Gastrocnemius medialis (tissue), 4 donors: ENCODE results near the gene TMEM247. TPM values are rescaled to one million over a fixed set of nuclear protein-coding genes. Genes with fewer than 3 reads are reported as not detected.

Experiments
- ATAC-seq, 2 donors: fragments of 150-250 bp; one replicate each; pipeline ENCODE4 v1.9.1; 2016
- DNase-seq, 2 donors: peaks; one replicate each; pipeline ENCODE4 v3.0.0-alpha.2; 2019
- H3K27ac ChIP-seq, 4 donors: fragments of 200-600 bp; sonication (generic); 1 replicate in 1 of 4; 2 replicates in 3 of 4; pipeline ENCODE4 v1.5.1; 2016 to 2018; ENCODE audit warnings: mild to moderate bottlenecking in 2 of 4, moderate library complexity in 1 of 4
- H3K27me3 ChIP-seq, 3 donors: fragments of 200-600 bp; sonication (generic) in 2 of 3; 1 replicate in 1 of 3; 2 replicates in 2 of 3; pipeline versions ENCODE4 v1.5.1 to v1.6.0; 2016 to 2019; ENCODE audit warnings: mild to moderate bottlenecking in 1 of 3, moderate library complexity in 1 of 3
- H3K36me3 ChIP-seq, 2 donors: fragments of 200-600 bp; sonication (generic) in 1 of 2; one replicate each; pipeline ENCODE4 v1.5.1; 2017 to 2018
- H3K4me1 ChIP-seq, 2 donors: fragments of 200-600 bp; sonication (generic) in 1 of 2; one replicate each; pipeline ENCODE4 v1.5.1; 2016 to 2017; ENCODE audit warnings: mild to moderate bottlenecking in 2 of 2
- H3K4me3 ChIP-seq, 4 donors: fragments of 200-600 bp; sonication (generic) in 3 of 4; 1 replicate in 1 of 4; 2 replicates in 3 of 4; pipeline ENCODE4 v1.5.1; 2016 to 2019; ENCODE audit warnings: mild to moderate bottlenecking in 2 of 4
- H3K9me3 ChIP-seq, 3 donors: fragments of 200-600 bp; sonication (generic) in 2 of 3; 1 replicate in 1 of 3; 2 replicates in 2 of 3; pipeline ENCODE4 v1.5.1; 2016 to 2019
- CTCF ChIP-seq, 5 experiments: fragments of 450-650 bp in 3 of 5; fragments of 200-600 bp in 2 of 5; sonication (generic) in 2 of 5; IDR thresholded peaks in 4 of 5; conservative IDR thresholded peaks in 1 of 5; 1 replicate in 4 of 5; 2 replicates in 1 of 5; pipeline ENCODE4 v1.5.1; 2016 to 2019; ENCODE audit warnings: antibody characterized with exemption in 5 of 5, mild to moderate bottlenecking in 3 of 5, moderate library complexity in 3 of 5
- POLR2A ChIP-seq, 2 donors: fragments of 450-650 bp; IDR thresholded peaks; one replicate each; pipeline ENCODE4 v1.6.1; 2017; ENCODE audit warnings: antibody characterized with exemption in 2 of 2, mild to moderate bottlenecking in 2 of 2, moderate library complexity in 2 of 2
- in situ Hi-C, 4 donors: fragments of 200-750 bp; cut with MboI; loops; one replicate each; pipeline versions ENCODE4 v1.15.0 to v1.8.0; 2017; ENCODE audit warnings: low sequenced_read_pairs in 4 of 4
- intact Hi-C: fragments of 100-400 bp; cut with DNase I; formaldehyde crosslinking; loops from one replicate; pipeline ENCODE4 v1.15.1; 2023; ENCODE audit warnings: low total_unique reads
- total RNA-seq, 4 donors: library from RNA; depleted of rRNA; stranded (reverse); fragments of >200 nt; gene quantifications; one replicate each; pipeline versions ENCODE4 v1.1.0 to v1.2.3, GENCODE V29; 2016

Gene TMEM247
- total RNA-seq, 4 donors from 2014 or later, result not detected

DNA sequence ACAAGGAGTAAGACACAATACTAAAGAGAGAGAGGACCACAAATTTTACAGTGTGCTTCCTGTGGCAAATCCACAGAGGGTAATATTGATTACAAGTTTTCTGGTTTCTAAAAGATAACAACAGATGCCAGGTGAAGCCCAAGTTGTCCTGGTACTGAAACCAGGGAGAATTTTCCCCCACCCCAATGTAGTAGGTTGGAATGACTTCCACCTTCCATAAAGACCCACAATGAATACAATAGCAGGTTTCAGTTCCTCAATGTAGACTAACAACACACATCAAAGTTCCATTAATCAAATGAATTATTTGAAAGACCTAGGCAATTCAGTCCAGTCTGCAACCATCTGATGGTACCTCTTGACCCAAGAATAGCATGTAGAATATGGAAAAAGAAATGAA is 44.0 kb upstream of the TMEM247 start:
- no peak for DNase-seq
- in situ Hi-C loops (no loop called here), intact Hi-C loops (no loop called here)
- Histone ChIP-seq H3K27me3 (no peaks in the 10 kb centered on the region), H3K36me3 (no peaks in the 10 kb centered on the region), H3K4me3 (no peak overlapping the region), H3K27ac (no peak overlapping the region), H3K4me1 (no peaks in the 10 kb centered on the region), H3K9me3 (no peaks in the 10 kb centered on the region)
- no peak for ATAC-seq
- TF ChIP-seq CTCF (IDR thresholded peaks at IDR 0.05 in 4 of 5, conservative IDR thresholded peaks at IDR 0.05 in 1 of 5), result no peak
- no peak for TF ChIP-seq POLR2A (IDR thresholded peaks at IDR 0.05)

DNA sequence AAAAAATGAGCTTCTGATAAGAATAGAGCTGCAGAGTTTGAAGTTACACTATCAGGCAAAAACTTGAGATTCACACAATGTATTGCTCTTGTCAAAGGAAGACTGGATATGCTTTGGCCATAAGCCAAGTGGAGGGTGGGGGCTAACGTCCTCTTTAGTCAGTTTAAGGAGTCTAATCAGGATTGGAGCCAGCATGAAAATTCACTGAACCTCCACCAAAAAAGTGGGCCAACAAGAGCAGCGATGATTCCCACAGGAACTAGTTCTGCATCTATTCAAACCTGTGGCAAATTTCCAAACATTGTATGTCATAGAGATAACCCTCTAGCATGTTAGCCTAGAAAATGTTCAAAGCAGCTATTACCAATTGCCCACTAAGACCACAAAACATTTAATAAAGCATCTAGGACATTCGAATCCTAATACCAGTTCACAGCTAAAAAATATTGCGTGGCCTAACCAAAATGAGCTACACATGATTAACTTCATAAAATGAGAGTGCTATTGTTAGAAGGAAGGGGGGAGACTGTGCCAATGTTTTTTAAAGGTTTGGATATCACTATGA is 43.5 kb upstream of the TMEM247 start:
- in situ Hi-C loops (no loop called here), intact Hi-C loops (no loop called here)
- Histone ChIP-seq H3K4me1 (no peaks in the 10 kb centered on the region), H3K27ac (no peak overlapping the region), H3K36me3 (no peaks in the 10 kb centered on the region), H3K4me3 (no peak overlapping the region), H3K9me3 (no peaks in the 10 kb centered on the region), H3K27me3 (no peaks in the 10 kb centered on the region)
- DNase-seq (no peak), ATAC-seq (no peak)
- TF ChIP-seq CTCF (IDR thresholded peaks at IDR 0.05 in 4 of 5, conservative IDR thresholded peaks at IDR 0.05 in 1 of 5) (no peak), POLR2A (IDR thresholded peaks at IDR 0.05) (no peak)

GRCh38 chr2:46436800-46437199 is 42.6 kb upstream of the TMEM247 start:
- no peak overlapping the region for H3K27ac ChIP-seq
- no peaks in the 10 kb centered on the region for H3K36me3 ChIP-seq
- H3K4me3 ChIP-seq, result no peak overlapping the region
- DNase-seq, result no peak
- H3K9me3 ChIP-seq, result no peaks in the 10 kb centered on the region
- no peak for ATAC-seq
- TF ChIP-seq CTCF (IDR thresholded peaks at IDR 0.05 in 4 of 5, conservative IDR thresholded peaks at IDR 0.05 in 1 of 5) (no peak), POLR2A (IDR thresholded peaks at IDR 0.05) (no peak)
- intact Hi-C loops, result no loop called here
- in situ Hi-C loops, result no loop called here
- H3K4me1 ChIP-seq, result no peaks in the 10 kb centered on the region
- H3K27me3 ChIP-seq, result no peaks in the 10 kb centered on the region

GRCh38 chr2:46438102-46438501 is 41.3 kb upstream of the TMEM247 start:
- no peak overlapping the region for H3K4me3 ChIP-seq
- no peaks in the 10 kb centered on the region for H3K36me3 ChIP-seq
- DNase-seq (no peak), ATAC-seq (no peak)
- H3K9me3 ChIP-seq, result no peaks in the 10 kb centered on the region
- in situ Hi-C loops, result no loop called here
- intact Hi-C loops, result no loop called here
- TF ChIP-seq POLR2A (IDR thresholded peaks at IDR 0.05) (no peak), CTCF (IDR thresholded peaks at IDR 0.05 in 4 of 5, conservative IDR thresholded peaks at IDR 0.05 in 1 of 5) (no peak)
- no peaks in the 10 kb centered on the region for H3K27me3 ChIP-seq
- H3K27ac ChIP-seq, result no peak overlapping the region
- H3K4me1 ChIP-seq, result no peaks in the 10 kb centered on the region

DNA sequence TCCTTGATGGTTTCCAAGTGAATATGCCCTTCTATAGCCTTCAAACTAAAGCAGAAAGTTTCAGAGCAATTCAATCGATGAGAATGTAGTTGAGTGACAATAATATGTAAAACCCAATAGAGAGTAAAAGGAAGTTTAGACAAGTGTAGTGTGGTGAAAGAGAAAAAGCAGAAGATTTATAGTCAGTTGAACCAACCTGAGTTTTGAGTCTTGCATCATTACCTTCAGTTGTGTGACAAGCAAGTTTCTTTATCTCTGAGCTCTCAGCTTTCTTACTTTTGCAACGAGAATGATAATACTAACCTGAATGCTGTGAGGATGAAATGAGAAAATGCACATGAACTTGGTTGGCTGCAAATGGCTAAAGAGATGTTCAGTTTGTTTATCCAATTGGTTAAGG is 40.6 kb upstream of the TMEM247 start:
- no peaks in the 10 kb centered on the region for H3K4me1 ChIP-seq
- DNase-seq, result no peak
- H3K36me3 ChIP-seq, result no peaks in the 10 kb centered on the region
- H3K27me3 ChIP-seq, result no peaks in the 10 kb centered on the region
- intact Hi-C loops, result no loop called here
- in situ Hi-C loops, result no loop called here
- no peaks in the 10 kb centered on the region for H3K9me3 ChIP-seq
- ATAC-seq, result no peak
- TF ChIP-seq CTCF (IDR thresholded peaks at IDR 0.05 in 4 of 5, conservative IDR thresholded peaks at IDR 0.05 in 1 of 5) (no peak), POLR2A (IDR thresholded peaks at IDR 0.05) (no peak)
- no peak overlapping the region for H3K4me3 ChIP-seq
- no peak overlapping the region for H3K27ac ChIP-seq
